ENCODE results near the gene CHST9.
"Not testable (repeated sequence)": the region's sequence is repeated elsewhere in the genome, so short reads cannot be mapped to it uniquely, and the experiment has no call there.

CHST9 gene

DNA sequence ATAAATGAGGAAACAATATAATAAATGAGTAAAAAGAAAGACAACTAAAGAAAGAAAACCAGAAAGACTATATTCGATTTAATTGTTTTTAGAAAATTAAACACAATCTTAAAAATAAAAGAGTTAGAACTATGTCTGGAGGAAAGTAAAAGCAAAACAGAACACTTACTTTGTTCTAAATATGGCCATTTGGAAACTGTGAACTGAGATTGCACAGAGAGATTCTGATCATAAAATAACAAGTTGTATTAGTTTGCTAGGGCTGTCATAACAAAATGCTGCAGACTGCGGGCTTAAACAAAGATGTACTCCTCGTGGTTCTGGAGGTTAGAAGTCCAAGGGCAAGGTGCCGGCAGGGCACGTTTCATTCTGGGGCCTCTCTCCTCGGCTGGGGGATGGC is 191.5 kb downstream of the CHST9 start:
- no peak for DNase-seq

DNA sequence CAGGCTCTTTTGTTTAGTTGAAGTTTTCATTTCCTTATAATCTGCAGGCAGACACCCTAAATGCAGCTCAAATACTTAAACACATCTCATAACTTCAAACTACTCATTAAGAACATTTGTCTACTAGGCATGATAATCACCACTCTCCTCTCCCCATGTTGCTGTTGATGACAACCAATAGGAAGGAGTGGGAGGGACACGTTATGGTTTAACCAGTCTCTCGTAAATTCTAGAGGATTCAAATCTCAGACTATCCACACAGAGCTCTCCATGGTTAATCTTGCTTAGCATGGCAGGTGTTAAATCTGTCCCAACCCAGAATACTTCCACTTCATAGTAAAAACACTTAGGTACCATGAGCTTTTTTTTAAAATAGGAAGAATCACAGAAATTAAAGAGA is 192.2 kb downstream of the CHST9 start:
- DNase-seq, result no peak

DNA sequence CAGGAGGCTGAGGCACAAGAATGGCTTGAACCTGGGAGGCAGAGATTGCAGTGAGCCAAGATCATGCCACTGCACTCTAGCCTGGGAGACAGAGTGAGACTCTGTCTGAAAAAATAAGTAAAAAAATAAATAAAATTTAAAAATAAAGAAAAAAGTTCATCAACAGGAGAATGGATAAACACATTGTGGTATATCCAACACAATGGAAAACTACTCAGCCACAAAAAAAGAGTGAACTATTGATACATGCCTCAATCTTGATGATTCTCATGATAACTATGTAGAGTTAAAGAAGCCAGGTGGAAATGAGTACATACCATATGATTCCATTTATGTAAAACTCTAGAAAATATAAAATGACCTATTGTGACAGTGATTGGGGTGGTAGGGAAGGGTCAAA is 195.3 kb downstream of the CHST9 start:
- DNase-seq, result no peak

DNA sequence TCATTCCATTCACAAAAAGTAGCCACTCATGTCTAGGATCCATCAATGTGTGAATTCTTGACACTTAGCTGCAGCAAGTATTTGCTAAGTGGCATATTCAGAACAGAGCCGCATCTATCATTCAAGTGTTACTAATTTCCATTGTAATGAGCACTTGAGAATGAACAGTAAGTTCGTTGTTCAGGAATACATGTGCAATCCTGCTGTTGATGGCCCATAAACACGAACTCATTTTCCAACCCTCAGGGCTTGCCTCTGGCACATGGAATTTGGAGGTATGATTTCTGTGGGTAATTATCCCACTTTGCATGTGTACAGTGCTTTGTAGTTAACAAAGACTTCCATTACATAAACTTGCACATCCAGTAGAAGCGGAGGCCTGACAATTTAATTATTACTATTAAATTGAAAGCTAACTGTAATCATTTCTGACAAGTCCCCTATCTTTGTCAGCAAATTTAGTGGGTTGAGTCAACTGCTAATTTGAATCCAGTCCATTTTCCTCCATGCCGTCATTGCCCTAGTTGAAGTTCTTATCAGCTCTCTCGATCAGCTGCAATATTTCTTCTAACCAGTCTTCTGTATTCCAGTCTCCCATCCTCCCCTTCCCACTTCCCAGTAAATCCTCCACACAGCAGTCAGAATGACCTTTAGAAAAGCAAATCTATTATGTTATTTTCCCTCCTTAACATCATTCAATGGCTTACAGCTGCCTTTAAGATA is 203.6 kb downstream of the CHST9 start:
- DNase-seq, result no peak

DNA sequence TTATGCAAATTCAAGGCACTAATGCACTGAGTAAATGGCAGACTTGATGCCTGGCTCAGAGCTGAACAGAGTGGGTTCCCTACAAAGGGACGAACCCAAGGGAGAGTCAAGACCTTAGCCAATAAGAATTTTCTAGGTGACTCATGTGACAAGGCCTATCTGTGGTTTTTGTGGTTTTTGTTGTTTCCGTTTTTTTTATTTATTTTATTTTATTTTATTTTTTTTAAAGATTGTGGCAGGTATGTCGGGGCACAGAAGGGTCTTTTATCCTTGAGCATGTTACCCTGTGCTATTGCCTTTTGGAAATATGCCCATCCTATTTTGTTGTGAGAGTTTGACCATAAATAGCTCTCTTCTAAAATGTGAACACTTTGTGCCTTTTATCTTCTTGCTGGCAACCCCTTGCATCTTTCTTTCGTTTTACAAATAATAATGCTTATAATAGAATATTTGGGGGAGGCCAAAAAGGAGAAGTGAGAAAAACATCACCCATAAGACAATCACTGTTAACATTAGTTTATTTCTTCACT is 206.2 kb downstream of the CHST9 start:
- no peak for DNase-seq

DNA sequence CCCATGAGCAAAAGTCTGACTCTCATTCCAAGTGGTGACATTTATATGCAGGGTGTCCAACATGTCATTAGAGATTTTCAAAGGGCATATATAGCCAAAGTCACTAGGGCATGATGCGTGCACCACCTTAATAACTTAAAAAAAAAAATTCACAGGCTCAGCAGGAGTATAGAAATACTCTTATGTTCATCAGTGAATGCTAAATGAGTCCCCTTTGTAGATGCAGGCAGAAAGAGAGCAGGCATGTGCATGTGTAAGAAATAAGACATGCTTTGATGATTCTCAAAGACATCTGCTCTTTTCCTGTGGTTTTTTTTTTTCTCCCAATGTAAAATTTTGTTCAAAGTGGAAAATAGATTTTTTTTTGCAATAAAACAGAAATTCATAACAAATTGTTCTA is 207.3 kb downstream of the CHST9 start:
- no peak for DNase-seq

DNA sequence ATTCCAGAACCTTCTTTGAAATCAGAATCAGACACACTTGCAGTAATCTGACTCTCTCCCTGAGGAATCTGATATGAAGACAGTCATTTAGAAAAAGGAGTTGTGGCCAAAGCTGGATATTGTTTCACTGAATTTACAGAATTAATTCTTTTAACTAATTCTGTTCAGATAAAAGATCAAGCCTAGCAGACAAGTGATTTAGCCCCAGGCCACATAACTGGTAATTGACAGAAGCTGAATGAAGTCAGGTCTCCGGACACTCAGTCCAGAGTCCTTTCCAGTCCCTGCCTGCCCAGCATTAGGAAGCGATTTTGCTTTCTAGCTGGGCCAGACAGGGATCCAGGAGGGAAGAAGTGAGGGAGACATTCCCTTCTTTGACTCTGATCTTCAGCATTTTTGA is 208.9 kb downstream of the CHST9 start:
- no peak for DNase-seq

DNA sequence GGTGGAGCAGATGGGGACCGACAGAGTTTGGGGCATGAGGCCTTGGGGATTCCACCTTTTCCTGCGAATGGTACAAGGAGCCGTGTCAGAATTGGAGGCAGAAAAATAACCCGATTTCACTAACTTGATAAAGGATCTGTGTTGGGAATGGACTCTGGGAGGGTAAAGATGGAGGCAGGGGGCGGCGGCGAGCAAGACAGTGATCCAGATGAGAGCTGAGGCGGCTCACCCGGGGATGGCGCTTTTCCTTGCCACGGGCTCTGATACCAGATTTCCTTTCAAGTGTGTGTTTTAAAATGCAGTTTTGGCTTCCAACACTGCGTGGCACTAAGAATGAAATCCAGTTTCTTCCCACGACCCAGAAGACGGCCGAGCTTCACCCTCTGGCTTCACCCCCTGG is 212.6 kb downstream of the CHST9 start:
- not testable (repeated sequence) for DNase-seq

DNA sequence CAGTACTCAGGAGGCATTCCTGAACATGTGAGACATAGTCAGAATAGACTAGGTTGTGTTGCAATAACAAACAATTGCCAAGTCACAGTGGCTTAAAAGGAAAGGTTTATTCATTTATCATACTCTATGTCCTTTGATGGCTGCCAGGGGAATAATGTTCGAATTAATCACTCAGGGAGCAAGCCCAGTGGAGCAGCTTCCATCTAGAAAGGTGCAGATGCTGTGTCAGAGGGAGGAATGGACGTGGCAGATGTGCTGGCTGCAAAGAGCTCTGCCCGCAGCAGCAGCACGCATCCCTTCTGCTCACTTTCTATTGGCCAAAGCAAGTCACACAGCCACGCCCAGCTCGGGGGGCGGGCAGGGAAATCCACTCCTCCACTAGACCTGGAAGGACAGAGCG is 213.7 kb downstream of the CHST9 start:
- DNase-seq, result no peak

DNA sequence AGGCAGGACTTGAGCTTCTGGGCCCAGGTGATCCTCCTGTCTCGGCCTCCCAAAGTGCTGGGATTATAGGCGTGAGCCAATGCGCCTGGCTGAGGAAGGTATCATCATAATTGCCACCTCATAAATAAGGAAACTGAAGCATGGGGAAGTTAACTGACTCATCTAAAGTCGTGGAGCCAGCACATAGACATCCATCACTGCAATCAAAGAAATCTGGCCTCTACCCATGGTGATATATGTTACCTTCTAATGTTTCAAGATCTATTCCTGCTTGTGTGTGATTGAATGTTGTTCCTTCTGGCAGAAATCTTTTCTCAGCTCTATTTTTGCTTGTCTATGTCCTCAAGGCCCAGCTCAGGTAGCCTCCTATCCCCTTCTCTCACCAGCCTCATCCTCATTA is 214.5 kb downstream of the CHST9 start:
- no peak for DNase-seq

DNA sequence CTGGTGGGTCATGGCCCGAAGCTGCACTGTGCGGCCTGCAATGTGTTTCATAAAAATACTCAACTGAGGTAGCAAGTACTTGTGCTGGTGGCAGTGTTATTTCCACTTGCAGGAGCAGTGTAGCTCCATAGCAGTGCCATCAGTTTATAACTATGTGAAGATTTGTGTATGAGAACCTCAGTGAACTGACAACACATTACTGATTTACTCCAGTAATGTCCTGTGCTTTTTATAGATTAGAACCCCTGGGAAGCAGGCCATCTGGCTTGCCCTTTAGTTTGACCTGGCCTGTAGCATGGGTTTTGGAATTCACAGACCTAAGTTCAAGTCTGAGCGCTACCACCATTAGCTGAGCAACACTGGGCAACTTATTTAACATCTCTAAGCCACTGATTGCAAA is 219.9 kb downstream of the CHST9 start:
- DNase-seq, result no peak

DNA sequence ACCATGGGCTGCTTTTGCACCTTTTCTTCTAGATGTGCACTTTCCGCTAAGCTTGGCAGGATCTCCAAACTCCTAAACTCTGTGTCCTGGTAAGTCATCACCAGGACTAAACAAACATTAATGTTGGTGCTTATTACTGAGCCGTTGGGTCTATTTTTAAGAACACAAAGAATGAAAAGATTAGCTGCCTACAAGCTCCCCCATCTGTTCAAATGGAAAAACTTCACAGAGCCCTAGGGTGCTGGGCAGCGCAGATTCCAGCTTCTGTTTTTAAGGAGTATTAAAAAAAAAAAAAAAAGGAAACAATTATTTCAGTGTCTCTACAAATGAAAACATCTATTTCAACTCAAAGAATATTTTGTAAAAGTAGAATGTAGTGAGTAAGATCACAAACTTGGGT is 221.8 kb downstream of the CHST9 start:
- no peak for DNase-seq

DNA sequence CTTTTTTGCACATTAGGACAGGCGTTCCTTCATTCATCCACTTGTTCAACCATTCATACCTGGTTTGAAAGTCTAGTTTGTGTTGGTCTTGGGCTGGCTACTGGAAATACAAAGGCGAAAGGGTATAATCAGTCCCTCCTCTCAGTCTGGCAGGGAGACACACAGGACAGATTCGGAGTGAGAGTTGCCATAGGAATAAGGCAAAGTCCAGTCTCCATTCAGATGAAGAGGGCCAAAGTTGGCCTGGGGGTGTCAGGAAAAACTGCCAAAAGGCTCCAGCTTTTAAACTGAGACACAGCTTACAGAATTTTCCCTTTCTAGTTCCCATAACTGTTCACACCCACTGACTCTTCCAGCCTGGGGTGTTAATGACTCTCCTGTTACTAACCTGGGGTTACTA is 223.3 kb downstream of the CHST9 start:
- DNase-seq, result no peak

DNA sequence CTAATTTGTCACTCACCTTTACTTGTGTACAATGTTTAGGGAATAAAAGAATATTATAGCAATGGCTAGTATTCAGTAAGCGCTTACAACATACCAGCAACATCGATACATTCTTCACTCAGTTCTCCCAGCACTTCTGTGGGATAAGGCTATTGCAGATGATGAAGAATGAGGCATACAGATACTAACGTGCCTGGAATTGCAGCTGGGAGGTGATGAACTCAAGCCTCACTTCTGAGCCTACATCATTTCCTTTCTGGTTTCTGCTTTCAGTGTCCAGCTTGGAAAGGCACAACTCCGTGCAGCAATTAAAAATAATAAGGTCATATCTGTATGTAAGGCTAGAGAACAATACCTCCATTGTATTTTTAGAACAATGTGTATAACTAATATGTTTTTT is 224.2 kb downstream of the CHST9 start:
- no peak for DNase-seq

DNA sequence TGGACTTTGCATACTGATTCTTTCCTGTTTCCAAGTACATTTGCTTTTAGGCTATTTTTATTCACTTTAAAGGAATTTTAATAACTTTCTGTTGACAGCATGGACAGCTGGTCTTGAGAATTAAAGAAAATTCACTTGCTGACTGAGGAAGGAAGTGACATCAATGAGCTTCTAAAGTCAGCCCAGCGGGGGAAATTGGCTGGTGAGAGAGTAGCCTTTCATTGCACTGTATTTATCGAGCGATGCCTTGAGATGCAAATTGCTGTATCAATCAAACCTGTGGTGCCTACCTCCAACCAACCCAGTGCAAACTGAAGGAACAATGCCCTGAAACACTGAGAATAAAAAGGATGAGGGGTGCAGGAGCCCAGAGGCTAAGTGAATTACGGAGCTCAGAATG is 228.2 kb downstream of the CHST9 start:
- DNase-seq, result no peak

DNA sequence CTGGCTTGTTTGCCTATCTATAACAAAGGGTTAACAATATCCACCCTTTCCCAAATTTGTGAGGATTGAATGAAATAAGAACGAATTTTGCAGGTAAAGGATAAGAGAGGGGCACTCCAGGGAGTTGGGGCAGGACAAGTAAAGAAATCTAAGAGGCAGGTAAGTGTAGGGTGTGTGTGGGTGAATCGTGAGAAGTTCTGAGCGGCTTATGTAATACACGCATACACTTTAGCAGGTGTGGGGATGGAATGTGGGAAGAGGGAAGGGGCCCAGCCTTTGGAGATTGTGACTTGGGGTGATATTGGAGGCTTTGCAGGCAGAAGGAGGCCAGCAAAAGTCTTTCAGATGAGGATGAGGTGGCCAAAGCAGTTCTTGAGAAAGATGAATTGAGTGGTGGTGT is 236.4 kb downstream of the CHST9 start:
- no peak for DNase-seq

DNA sequence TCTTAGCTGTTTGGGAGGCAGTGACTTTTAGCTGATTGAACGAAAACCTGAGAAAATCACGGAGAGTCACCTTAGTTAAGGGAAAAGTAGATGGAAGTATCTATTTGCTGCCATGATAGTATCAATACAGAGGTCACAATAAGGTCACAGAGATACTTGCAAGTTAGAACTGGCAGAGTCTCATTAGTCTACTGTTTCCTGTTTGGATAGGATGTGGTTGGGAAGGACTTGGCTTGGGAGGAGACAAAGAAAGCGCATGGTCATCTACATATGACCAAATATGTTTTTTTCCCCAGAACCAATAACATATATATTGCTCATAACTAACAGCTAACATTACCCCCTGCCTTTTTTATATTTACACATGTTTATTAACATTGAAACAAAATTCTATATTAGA is 241.2 kb downstream of the CHST9 start:
- DNase-seq, result no peak

DNA sequence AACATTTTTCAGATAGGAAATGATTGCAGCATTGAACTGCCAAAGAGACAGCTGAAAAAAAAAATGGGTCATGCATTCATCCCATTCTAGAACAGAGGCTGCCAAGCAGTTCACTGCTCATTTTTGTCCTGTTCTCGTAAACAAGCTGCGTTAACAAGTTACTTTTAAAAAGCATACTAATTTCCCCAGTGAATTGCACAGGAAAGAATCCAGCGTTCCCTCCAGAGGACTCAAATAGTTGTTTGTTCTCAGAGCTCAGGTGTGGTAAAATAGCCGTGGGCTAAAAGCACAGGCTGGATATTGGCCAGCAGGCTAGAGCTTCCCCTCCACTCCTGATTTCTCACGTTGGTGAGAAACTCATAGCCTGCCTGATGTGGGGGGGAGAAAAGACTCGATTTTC is 243.5 kb downstream of the CHST9 start:
- no peak for DNase-seq

DNA sequence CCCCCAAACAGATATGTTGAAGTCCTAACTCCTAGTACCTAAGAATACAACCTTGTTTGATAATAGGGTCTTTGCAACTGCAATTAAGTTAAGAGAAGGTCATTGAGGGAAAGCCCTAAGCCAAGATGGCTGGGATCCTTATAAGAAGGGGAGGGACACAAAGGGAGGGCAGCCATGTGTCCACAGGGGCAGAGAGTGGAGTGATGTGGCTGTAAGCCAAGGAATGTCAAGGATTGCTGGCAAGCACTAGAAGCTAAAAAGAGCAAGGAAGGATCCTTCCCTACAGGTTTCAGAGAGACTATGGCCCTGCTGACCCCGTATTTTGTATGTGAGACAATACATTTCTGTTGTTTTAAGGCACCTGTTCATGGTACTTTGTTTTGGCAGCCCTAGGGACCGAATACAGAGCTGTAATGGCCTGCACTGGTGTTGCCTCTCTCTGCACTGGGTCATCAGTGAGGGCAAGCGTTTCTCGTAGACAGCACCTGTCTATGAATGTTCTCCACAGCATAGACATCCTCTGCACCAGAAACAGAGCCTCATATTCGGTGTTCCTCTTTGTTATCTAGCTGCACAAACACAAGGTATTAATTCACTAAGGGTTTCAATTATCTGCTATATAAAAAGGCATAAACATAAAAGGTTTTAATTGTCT is 244.2 kb downstream of the CHST9 start:
- DNase-seq, result no peak

DNA sequence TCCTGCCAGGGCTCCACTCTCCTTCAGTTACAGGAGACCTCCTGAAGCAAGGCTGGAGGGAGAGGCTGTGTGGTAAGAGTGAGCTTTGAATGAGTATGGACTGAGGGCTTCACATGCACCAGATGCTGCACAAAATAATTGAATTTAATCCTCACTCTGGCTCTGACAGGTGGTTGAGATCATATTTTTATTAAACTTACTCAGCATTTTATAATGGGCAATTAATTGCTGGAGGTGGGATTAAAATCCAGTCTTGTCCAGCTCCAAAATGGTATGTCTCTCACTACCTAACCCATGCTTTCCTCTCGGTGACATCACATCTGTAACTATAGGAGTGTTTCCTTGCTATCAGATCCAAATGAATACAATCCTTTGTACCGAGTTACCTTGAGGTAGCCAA is 253.4 kb downstream of the CHST9 start:
- DNase-seq, result no peak

DNA sequence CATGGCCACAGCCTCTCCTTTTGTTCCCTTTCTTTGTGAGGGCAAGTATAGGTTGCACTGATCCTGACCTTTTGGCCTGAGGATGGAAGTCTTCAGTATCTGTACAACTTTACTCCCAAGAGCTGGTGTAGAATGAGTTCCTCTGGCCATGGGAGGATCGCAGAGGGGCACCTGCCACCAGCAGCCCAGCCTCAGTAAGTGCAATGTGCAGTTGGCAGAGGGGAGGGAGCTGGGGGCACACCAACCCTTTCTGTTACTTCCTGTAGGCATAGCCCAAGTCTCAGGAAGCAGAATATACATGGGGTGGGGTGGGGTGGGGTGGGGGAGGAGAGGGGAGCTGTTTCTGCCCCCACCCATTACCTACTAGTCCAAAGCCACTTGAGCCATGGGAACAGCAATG is 254.5 kb downstream of the CHST9 start:
- no peak for DNase-seq

DNA sequence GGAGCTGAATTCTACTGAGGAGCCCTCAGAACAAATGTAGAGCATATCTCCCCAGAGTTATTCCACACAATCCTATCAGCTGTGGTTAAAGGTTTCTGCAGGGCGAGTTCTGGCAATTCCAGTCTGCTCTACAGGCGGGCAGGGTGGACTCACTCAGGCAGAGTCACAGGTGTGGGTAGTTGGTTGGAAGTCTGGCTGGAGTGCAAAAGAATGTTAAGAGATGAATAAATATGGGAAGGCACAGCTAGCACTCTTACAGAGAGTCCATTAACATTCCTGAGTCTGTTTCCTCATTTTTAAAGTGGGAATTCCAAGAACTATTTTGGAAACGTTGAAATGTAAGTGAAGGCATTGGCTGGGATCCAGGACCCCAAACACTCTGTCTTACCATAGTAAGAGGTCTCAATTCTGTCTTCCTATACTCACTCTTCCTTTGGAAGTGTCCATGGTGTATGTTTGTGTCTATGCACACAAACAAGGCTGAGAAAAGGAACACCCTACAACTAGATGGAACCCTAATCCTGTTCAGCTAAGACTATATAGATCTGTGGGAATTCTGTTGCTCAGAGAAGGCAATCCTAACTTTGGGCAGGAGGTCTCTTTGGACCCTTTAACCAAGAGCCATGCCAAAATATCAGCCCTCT is 256.3 kb downstream of the CHST9 start:
- DNase-seq, result no peak

DNA sequence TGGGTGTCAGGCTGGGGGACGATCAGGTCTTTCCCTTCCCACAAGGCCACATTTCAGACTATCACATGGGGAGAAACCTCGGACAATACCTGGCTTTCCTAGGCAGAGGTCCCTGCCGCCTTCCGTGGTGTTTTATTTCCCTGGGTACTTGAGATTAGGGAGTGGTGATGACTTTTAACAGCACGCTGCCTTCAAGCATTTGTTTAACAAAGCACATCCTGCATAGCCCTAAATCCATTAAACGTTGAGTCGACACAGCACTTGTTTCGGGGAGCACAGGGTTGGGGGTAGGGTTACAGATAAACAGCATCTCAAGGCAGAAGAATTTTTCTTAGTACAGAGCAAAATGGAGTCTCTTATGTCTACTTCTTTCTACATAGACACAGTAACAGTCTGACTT is 257.3 kb downstream of the CHST9 start:
- not testable (repeated sequence) for DNase-seq

DNA sequence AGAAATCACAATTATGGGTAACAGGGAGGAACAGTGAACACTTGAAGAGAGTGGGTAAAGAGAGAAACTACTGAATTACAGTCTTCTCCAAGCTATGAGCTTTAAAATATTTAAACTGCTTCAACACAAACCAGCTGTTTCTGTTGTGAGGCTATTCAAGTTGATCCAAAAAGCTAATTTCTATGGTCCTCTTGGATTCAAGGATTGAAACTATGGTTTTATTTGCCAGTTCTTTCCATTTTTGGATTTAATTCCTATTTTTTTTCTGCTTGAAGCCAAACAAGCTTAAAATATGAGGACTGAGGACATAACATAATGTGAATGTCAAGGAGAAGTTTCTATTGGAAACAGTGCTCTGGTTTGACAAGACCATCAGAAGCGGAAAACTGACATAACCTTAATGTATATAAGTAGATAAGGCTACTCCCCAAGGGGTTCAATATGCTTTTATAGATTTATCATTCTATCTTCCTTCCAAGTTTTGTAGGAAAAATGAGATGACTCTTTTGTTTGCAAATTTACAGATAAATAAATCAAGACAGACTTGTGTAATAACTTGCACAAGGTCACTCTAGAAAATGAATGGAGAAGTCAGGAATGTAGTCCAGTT is 258.9 kb downstream of the CHST9 start:
- no peak for DNase-seq

All from stimulated activated naive CD4-positive, alpha-beta T cell treated with Interleukin-2 at 50 U/mL for 16 hours (primary cell).